Activated CD8-positive, alpha-beta memory T cell treated with anti-CD3 and anti-CD28 coated beads for 24 hours (primary cell): Measurements from ENCODE around the gene SCAI.
"Not testable (repeated sequence)": the region's sequence is repeated elsewhere in the genome, so short reads cannot be mapped to it uniquely, and the experiment has no call there.

Source experiments
- DNase-seq: peaks from one replicate; pipeline ENCODE4 v3.0.0-alpha.2; 2020

The SCAI gene

DNA sequence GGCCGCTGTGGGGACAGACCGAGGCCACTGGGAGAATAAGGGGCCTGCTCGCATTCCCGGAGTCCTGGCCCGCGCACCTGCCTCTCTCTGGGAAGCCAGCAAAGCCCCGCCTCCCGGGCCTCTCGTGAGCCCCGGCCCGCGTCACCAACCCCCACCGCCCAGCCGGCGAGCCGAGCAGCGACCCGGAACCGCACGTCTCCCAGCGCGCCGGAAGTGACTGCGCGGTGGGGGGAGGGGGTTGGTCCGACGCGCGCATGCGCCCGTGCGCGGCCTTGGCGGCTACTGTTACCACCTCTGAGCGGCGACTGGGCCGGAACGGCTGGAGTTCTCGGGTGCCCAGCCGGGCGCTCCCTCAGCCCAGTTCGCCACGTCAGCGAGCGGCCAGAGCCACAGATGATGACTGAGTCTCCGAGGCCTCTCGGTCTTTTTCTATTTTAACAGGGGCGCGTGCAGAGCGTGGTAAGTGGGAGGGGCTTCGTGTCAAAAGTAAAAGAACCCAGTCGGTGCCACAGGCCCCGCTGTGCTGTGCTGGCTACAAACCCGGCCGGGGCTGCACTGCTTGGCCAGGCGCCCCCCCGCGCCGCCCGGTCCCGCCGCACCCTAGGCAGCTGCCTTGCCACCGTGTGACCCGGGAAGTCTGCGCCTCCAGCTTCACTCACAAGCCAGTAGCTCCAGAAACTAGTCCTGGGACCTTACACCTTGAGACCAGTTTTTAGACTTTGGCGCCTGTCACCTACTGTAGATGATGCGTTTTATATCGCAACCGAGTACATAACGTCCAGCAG is 202.2 kb downstream of the SCAI start, which contains the start of gene GOLGA1:
GOLGA1 (minus strand) TSS at position 190 of the 785 bp plus-strand sequence. CDS start 2,372 bp downstream, outside the sequence.
- DNase-seq = peak; percentile 96

GRCh38 chr9:124940521-124940893 is 202.8 kb downstream of the SCAI start:
- no peak for DNase-seq

DNA sequence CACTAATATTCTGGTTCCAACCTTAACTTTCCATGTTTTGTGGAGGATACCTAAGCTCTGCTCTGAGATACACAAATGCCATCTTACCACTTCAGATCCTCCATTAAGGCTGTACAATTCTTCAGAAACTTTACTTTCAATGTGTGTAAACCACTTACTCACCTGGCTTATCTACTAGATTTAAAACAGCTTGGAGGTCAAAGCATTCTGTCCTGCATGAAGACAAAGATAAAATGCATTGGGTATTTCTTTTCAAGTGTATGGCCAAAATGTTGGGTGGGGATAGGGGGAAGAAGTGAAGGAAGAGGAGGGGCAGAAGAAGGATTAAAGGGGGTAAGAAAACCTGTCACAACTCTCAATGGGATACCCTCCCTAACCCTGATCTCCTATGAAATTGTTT is 203.4 kb downstream of the SCAI start:
- no peak for DNase-seq

GRCh38 chr9:124934290-124934689 is 209.0 kb downstream of the SCAI start:
- no peak for DNase-seq

DNA sequence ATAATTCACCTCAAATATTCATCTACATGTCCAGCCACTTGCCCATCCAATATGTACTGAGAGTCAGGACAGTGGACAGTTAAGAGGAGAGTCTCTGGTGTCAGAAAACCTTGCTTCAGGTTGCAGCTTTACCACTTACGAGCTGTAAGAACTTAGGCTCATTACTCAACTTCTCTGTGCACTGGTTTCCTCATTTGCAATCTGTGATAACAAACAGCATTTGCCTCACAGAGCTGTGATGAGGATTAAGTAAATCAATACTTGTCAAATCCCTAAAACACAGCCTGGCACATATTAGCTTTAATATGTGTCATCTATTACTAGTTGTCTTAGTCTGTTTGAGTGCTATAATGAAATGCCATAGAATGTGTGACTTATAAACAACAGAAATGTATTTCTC is 211.0 kb downstream of the SCAI start:
- no peak for DNase-seq

DNA sequence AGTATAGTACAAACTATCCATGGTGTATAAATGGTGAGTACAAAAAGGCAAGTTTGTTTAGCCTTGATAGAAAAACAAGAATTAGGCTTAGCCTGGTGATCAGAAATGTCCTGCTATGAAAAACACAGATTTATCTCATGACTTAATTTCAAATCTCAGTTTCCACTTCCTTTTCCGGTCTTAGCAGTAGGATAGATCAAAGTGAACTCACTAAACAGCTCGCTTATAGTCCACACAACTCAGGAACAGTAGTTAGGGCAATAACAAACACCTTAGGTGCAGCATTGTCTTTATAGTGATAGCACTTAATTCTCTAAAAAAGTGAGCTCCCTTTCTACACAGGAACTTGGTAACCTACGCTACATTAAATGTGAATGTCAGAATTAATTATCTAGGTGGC is 213.9 kb downstream of the SCAI start:
- no peak for DNase-seq

- no peak for DNase-seq
These were observed 215.2 kb downstream of the SCAI start for GRCh38 chr9:124928116-124928515.

DNA sequence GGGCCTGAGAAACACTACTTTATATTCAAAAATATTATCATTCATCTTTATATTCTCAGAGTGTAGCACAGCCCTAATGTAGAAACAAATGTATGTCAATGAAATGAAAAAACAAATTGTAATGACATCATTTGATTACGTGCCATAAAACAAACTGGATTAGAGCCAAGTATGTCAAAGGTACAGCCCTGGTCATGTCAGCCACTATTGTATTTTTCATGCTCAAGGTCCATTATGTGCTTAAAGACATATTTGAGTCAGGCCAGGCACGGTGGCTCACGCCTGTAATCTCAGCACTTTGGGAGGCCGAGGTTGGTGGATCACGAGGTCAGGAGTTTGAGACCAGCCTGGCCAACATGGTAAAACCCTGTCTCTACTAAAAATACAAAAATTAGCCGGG is 222.9 kb downstream of the SCAI start:
- DNase-seq = not testable (repeated sequence)

DNA sequence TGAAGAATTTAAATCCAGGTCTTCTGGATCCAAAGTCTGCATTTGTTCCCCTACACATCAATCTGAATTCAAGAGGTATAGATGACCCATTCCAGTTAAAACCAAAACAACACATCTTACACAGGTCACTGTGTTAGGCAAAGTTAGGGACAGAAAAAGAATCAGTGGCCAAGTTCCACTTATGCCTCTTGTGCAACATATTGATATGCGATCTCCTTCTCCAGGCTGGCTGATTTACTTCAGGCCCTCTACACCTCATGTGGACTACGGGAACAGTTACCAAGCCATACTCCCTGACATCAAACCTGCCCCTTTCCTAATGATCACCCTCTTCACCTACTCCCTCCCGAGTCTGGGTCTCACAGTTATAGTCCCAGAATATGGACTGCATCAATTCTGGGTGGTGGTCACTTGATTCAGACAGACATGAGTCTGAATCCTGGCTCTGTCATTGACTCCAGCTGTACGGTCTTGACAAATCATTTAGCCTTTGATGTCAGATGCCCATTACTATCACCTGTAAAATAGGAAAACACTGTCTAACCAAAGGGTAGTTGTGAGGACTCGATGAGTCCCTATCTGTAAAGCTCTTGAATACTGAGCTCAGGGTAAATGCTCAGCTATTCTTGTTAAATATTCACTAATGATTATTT is 228.4 kb downstream of the SCAI start:
- no peak for DNase-seq

GRCh38 chr9:124913378-124913777 is 229.9 kb downstream of the SCAI start:
- DNase-seq = no peak

GRCh38 chr9:124911766-124912165 is 231.6 kb downstream of the SCAI start:
- DNase-seq = no peak

GRCh38 chr9:124908098-124908497 is 235.2 kb downstream of the SCAI start:
- DNase-seq = no peak

- DNase-seq = no peak
These were observed 236.4 kb downstream of the SCAI start for GRCh38 chr9:124906966-124907365.

- no peak for DNase-seq
These were observed 243.5 kb downstream of the SCAI start for GRCh38 chr9:124899845-124900244.

DNA sequence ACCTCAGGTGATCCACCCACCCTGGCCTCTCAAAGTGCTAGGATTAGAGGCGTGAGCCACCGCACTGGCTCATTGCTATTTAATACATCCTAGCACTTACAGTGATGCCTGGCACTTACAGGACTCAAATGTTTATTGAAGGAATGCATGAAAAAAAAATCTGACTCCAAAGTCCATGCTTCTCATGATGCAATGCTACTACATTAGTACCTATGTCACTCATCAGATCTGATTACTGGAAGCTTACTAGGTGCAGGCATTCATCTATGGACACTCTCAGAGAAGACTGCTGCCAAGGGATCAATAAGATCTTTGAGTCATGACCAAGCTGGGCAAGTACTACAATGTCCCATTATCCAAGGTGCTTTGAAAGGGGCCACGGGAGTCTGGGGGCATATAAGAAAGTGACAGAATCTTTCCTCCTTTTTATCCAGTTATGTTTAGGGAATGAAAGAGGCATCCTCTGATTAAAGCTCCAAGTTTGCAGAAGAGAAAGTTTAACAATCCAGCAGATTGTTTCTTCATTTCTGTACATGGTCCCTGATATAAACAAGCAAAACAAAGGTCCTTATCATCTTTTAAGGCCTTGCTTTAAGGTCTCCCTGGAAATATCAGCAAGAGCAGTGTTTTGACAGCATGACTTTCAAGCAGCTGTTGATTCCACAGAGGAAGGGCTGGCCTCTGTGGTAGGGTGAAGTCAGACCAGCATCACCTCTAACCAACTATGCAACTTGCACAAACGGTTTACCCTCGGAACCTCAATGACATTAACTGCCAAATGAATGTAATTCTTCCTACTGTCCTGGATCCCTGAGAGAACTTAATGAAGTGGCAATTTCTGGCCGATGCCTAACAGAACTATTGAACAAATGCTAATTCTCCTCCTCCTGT is 245.5 kb downstream of the SCAI start:
- DNase-seq = no peak

- no peak for DNase-seq
These were observed 248.6 kb downstream of the SCAI start for GRCh38 chr9:124894741-124895170.

DNA sequence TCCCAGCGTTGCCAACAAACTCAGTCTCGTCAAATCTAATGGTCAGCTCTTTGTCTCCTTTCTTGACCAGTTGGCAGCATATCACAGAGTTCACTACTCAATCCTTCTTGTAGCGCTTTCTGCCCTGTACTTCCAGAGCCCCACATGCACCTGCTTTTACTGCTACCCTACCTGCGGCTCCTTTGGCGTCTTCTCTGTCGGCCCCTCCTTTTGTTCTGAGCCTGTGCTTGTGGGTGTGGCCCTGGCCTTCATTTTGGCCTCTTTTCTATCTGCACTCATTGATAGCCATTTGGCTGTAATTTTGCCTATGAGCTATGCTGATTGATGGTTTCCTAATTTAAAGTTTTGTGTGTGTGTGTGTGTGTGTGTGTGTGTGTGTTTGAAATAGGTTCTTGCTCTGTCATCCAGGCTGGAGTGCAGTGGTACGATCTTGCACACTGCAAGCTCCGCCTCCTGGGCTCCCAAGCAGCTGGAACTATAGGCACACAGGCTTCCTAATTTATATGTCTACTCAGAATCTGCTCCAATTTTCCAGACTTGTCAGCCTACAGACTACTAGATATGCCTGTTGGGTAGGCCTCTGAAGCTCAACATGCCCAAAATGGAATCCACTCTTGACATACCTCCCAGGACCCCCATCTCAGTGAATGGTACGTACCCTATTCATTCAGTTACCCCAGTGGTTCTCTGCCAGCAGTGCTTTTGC is 249.1 kb downstream of the SCAI start:
- DNase-seq = no peak
